Kidney epithelial cell (primary cell): ENCODE results near the gene MATN1. TPM values are rescaled to one million over a fixed set of nuclear protein-coding genes. Genes with fewer than 3 reads are reported as not detected.

Source experiments
- DNase-seq: peaks from one replicate; pipeline ENCODE4 v3.0.0-alpha.2; 2010; ENCODE audit warnings: low read depth
- H3K27me3 ChIP-seq: 2 replicates; pipeline ENCODE4 v1.6.0; 2011; ENCODE audit warnings: low read length; ENCODE audit not compliant: control insufficient read depth, insufficient read depth
- H3K36me3 ChIP-seq: 2 replicates; pipeline ENCODE4 v1.5.1; 2011; ENCODE audit warnings: low read length; ENCODE audit not compliant: control insufficient read depth, insufficient read depth
- H3K4me3 ChIP-seq: 2 replicates; pipeline ENCODE4 v1.5.1; 2011; ENCODE audit warnings: low read depth, mild to moderate bottlenecking, control low read depth, low read length
- CTCF ChIP-seq: IDR thresholded peaks from 2 replicates; pipeline ENCODE4 v1.5.1; 2011; ENCODE audit warnings: mild to moderate bottlenecking, moderate library complexity, low read length, control low read depth, inconsistent platforms; ENCODE audit not compliant: insufficient read depth, poor library complexity, severe bottlenecking
- total RNA-seq: library from RNA; depleted of rRNA; stranded (reverse); fragments of >200 nt; gene quantifications from 2 replicates; pipeline ENCODE4 v1.2.3, GENCODE V29; 2015

Gene MATN1
- total RNA-seq, 1 donor from 2014 or later = 0.04 TPM

GRCh38 chr1:30758121-30758688 is 34.8 kb upstream of the MATN1 start:
- no peak for DNase-seq
- H3K36me3 ChIP-seq = no peaks in the 10 kb centered on the region
- no peaks in the 10 kb centered on the region for H3K27me3 ChIP-seq
- H3K4me3 ChIP-seq = no peak overlapping the region
- no peak for TF ChIP-seq CTCF

- DNase-seq = no peak
- Histone ChIP-seq H3K27me3 (no peaks in the 10 kb centered on the region), H3K4me3 (no peak within 1 kb of the TSS), H3K36me3 (no peaks in the 10 kb centered on the region)
- no peak for TF ChIP-seq CTCF
Observed at GRCh38 chr1:30757352-30758120, 34.2 kb upstream of the MATN1 start, which contains the start of gene LAPTM5. Gene LAPTM5, minus strand, starts transcription at chr1:30757774. Its CDS starts 29 bp downstream, at chr1:30757745.

GRCh38 chr1:30756545-30757351 is 33.4 kb upstream of the MATN1 start:
- no peak for TF ChIP-seq CTCF
- no peaks in the 10 kb centered on the region for H3K27me3 ChIP-seq
- no peaks in the 10 kb centered on the region for H3K36me3 ChIP-seq
- H3K4me3 ChIP-seq = no peak overlapping the region
- DNase-seq = peak; percentile 87

GRCh38 chr1:30756206-30756544 is 32.8 kb upstream of the MATN1 start:
- TF ChIP-seq CTCF = no peak
- H3K4me3 ChIP-seq = no peak overlapping the region
- H3K36me3 ChIP-seq = no peaks in the 10 kb centered on the region
- DNase-seq = no peak
- no peaks in the 10 kb centered on the region for H3K27me3 ChIP-seq

- no peak for DNase-seq
- H3K36me3 ChIP-seq = no peaks in the 10 kb centered on the region
- no peak overlapping the region for H3K4me3 ChIP-seq
- no peak for TF ChIP-seq CTCF
- H3K27me3 ChIP-seq = no peaks in the 10 kb centered on the region
Observed at GRCh38 chr1:30755746-30756145, 32.4 kb upstream of the MATN1 start.
